IMR-90 (cell line): ENCODE data around the gene FRAS1. TPM values are rescaled to one million over a fixed set of nuclear protein-coding genes. Genes with fewer than 3 reads are reported as not detected.

Source experiments
- ATAC-seq: fragments of 200-7000 bp; cut with Tn5 transposase; 2 replicates; pipeline ENCODE4 v1.9.1; 2020; ENCODE audit warnings: low read depth, mild to moderate bottlenecking, moderate library complexity
- BruUV-seq: library from RNA; stranded (reverse); fragments of 400-500 nt; replicated peaks from 2 replicates; lab custom pipeline; 2021; lab: Mats Ljungman, UMichigan
- CTCF ChIA-PET: fragments of 300-600 bp; formaldehyde crosslinking; extraction: SDS; loops from one replicate; lab custom pipeline; 2021; ENCODE audit warnings: antibody characterized with exemption; lab: Yijun Ruan, JAX
- POLR2A ChIA-PET: fragments of 300-600 bp; sonication (Branson Sonifier 250); formaldehyde crosslinking; loops from one replicate; lab custom pipeline; 2022; ENCODE audit warnings: antibody characterized with exemption; ENCODE audit not compliant: unreplicated experiment; lab: Charles Lee
- DNase-seq: peaks from one replicate; pipeline ENCODE4 v3.0.0; 2013
- H2AFZ ChIP-seq: replicated peaks from 2 replicates; pipeline ENCODE3; 2013; ENCODE audit warnings: low read length, mild to moderate bottlenecking; ENCODE audit not compliant: poor library complexity
- H2AK5ac ChIP-seq: 2 replicates; pipeline ENCODE4 v1.6.1; 2013; ENCODE audit warnings: low read depth, low read length, inconsistent platforms
- H2AK9ac ChIP-seq: replicated peaks from 2 replicates; pipeline ENCODE3; 2013; ENCODE audit warnings: mild to moderate bottlenecking, low read depth, low read length, moderate library complexity; ENCODE audit not compliant: poor library complexity
- H2BK120ac ChIP-seq: 2 replicates; pipeline ENCODE4 v1.6.1; 2013; ENCODE audit warnings: low read depth, low read length, inconsistent platforms
- H2BK15ac ChIP-seq: 3 replicates; pipeline ENCODE4 v1.6.1; 2013; ENCODE audit warnings: low read depth, low read length, inconsistent platforms
- H2BK20ac ChIP-seq: 2 replicates; pipeline ENCODE4 v1.6.1; 2013; ENCODE audit warnings: low read depth, mild to moderate bottlenecking, inconsistent platforms, low read length, moderate library complexity
- H2BK5ac ChIP-seq: 2 replicates; pipeline ENCODE4 v1.6.1; 2013; ENCODE audit warnings: mild to moderate bottlenecking, low read depth, low read length, inconsistent platforms; ENCODE audit not compliant: poor library complexity, severe bottlenecking
- H3K14ac ChIP-seq: replicated peaks from 2 replicates; pipeline ENCODE4 v1.6.1; 2013; ENCODE audit warnings: low read depth, low read length, inconsistent platforms
- H3K18ac ChIP-seq: 2 replicates; pipeline ENCODE4 v1.6.1; 2013; ENCODE audit warnings: low read depth, low read length, control low read depth
- H3K23ac ChIP-seq: 2 replicates; pipeline ENCODE4 v1.6.1; 2013; ENCODE audit warnings: low read depth, low read length, inconsistent platforms
- H3K27ac ChIP-seq: 2 replicates; pipeline ENCODE4 v1.5.1; 2013; ENCODE audit warnings: mild to moderate bottlenecking, control low read depth, low read length; ENCODE audit not compliant: insufficient read depth
- H3K27me3 ChIP-seq: 2 replicates; pipeline ENCODE4 v1.6.1; 2013; ENCODE audit warnings: low read length; ENCODE audit not compliant: control insufficient read depth, insufficient read depth
- H3K36me3 ChIP-seq: 2 replicates; pipeline ENCODE4 v1.6.1; 2013; ENCODE audit warnings: low read length, mixed read lengths; ENCODE audit not compliant: control insufficient read depth, insufficient read depth
- H3K4ac ChIP-seq: 2 replicates; pipeline ENCODE4 v1.6.1; 2013; ENCODE audit warnings: low read depth, low read length, inconsistent platforms
- H3K4me1 ChIP-seq: 2 replicates; pipeline ENCODE4 v1.6.1; 2013; ENCODE audit warnings: low read length, mixed read lengths; ENCODE audit not compliant: control insufficient read depth, insufficient read depth
- H3K4me2 ChIP-seq: 2 replicates; pipeline ENCODE4 v1.6.1; 2013; ENCODE audit warnings: low read depth, mild to moderate bottlenecking, control low read depth, low read length, moderate library complexity
- H3K4me3 ChIP-seq: 2 replicates; pipeline ENCODE4 v1.5.1; 2013; ENCODE audit warnings: low read depth, mild to moderate bottlenecking, control low read depth, low read length, moderate library complexity; ENCODE audit not compliant: insufficient read depth
- H3K56ac ChIP-seq: 2 replicates; pipeline ENCODE4 v1.6.1; 2013; ENCODE audit warnings: low read length, inconsistent platforms; ENCODE audit not compliant: insufficient read depth; ENCODE audit errors: extremely low read depth
- H3K79me1 ChIP-seq, 2 experiments: 2 replicates each; pipeline ENCODE4 v1.6.1; 2013; ENCODE audit warnings: low read length in 2 of 2, inconsistent platforms in 1 of 2, low read depth in 1 of 2
- H3K9ac ChIP-seq: 2 replicates; pipeline ENCODE4 v1.6.1; 2013; ENCODE audit warnings: low read depth, low read length, control low read depth
- H3K9me1 ChIP-seq: 2 replicates; pipeline ENCODE4 v1.6.1; 2013; ENCODE audit warnings: low read length, inconsistent platforms; ENCODE audit not compliant: insufficient read depth
- H3K9me3 ChIP-seq: 2 replicates; pipeline ENCODE4 v1.6.1; 2013; ENCODE audit warnings: low read length; ENCODE audit not compliant: control insufficient read depth, insufficient read depth
- H4K20me1 ChIP-seq: 2 replicates; pipeline ENCODE4 v1.6.1; 2013; ENCODE audit warnings: low read length, inconsistent platforms; ENCODE audit not compliant: insufficient read depth
- H4K5ac ChIP-seq: 2 replicates; pipeline ENCODE4 v1.6.1; 2013; ENCODE audit warnings: mild to moderate bottlenecking, low read depth, low read length, control low read depth
- H4K8ac ChIP-seq, 2 experiments: 2 replicates each; pipeline ENCODE4 v1.6.1; 2013; ENCODE audit warnings: low read depth in 2 of 2, low read length in 2 of 2, control low read depth in 1 of 2, inconsistent platforms in 1 of 2
- H4K91ac ChIP-seq: 2 replicates; pipeline ENCODE4 v1.6.1; 2013; ENCODE audit warnings: low read depth, low read length, inconsistent platforms; ENCODE audit not compliant: insufficient read depth
- CHD1 ChIP-seq: IDR thresholded peaks from 2 replicates; pipeline ENCODE4 v1.6.1; 2012; ENCODE audit warnings: low read depth, low read length, improper control_type of control experiment
- CTCF ChIP-seq: conservative IDR thresholded peaks from 2 replicates; pipeline ENCODE4 v1.5.1; 2012; ENCODE audit warnings: mild to moderate bottlenecking, low read depth, low read length, improper control_type of control experiment
- FOS ChIP-seq: fragments of 150-350 bp; IDR thresholded peaks from 2 replicates; pipeline ENCODE4 v1.6.1; 2016; ENCODE audit warnings: low read depth, low read length
- NFE2L2 ChIP-seq: fragments of 150-350 bp; IDR thresholded peaks from 2 replicates; pipeline ENCODE4 v1.6.1; 2016; ENCODE audit warnings: low read depth, mild to moderate bottlenecking, low read length
- RAD21 ChIP-seq: IDR thresholded peaks from 2 replicates; pipeline ENCODE4 v1.6.1; 2012; ENCODE audit warnings: low read length, improper control_type of control experiment
- RCOR1 ChIP-seq: IDR thresholded peaks from 2 replicates; pipeline ENCODE4 v1.6.1; 2012; ENCODE audit warnings: mild to moderate bottlenecking, low read length, improper control_type of control experiment; ENCODE audit not compliant: insufficient replicate concordance
- RFX5 ChIP-seq: IDR thresholded peaks from 2 replicates; pipeline ENCODE4 v1.8.0; 2012; ENCODE audit warnings: low read depth, mild to moderate bottlenecking, low read length, moderate library complexity
- SMC3 ChIP-seq: fragments of 150-350 bp; IDR thresholded peaks from 2 replicates; pipeline ENCODE4 v1.6.1; 2016; ENCODE audit warnings: low read depth, mild to moderate bottlenecking, antibody characterized with exemption, low read length, moderate library complexity
- USF2 ChIP-seq: fragments of 150-350 bp; IDR thresholded peaks from 2 replicates; pipeline ENCODE4 v1.6.1; 2017; ENCODE audit warnings: mild to moderate bottlenecking, antibody characterized with exemption, low read length, low read depth
- dilution Hi-C: fragments of 300-500 bp; cut with HindIII; formaldehyde crosslinking; loops from one replicate; pipeline ENCODE4 v1.14.3; 2018; ENCODE audit warnings: low sequenced_read_pairs; ENCODE audit not compliant: unreplicated experiment
- in situ Hi-C: fragments of 300-500 bp; cut with MboI; formaldehyde crosslinking; loops from 3 replicates; pipeline ENCODE4 v1.14.3; 2019; ENCODE audit warnings: low sequenced_read_pairs, inconsistent platforms, mixed read lengths
- intact Hi-C: fragments of 100-400 bp; cut with micrococcal nuclease; formaldehyde crosslinking; loops from 2 replicates; pipeline ENCODE4 v1.10.0; 2022
- polyA plus RNA-seq, 3 experiments: library from polyadenylated mRNA; depleted of rRNA; stranded (reverse); fragments of >200 nt; gene quantifications; 2 replicates each; pipeline ENCODE4 v1.2.3, GENCODE V29; 2012; ENCODE audit warnings: low replicate concordance in 1 of 3
- total RNA-seq: library from RNA; depleted of rRNA; stranded (reverse); fragments of >200 nt; gene quantifications from 2 replicates; pipeline ENCODE4 v1.2.3, GENCODE V29; 2012

The FRAS1 gene
- total and polyA plus RNA-seq, 2 of the 4 experiments (the other 2 are of a cell fraction), result under 0.01 to 0.03 TPM

GRCh38 chr4:78386679-78387078 lies 329.6 kb downstream of the FRAS1 start:
- no peak for TF ChIP-seq CTCF
- TF ChIP-seq RAD21, result no peak
- TF ChIP-seq SMC3, result no peak
- TF ChIP-seq FOS, result no peak
- TF ChIP-seq CHD1, result no peak
- TF ChIP-seq RFX5, result no peak
- TF ChIP-seq NFE2L2, result no peak
- no peak for TF ChIP-seq RCOR1
- no peak for TF ChIP-seq USF2
- H3K14ac ChIP-seq, result no peak overlapping the region
- no peak overlapping the region for H4K5ac ChIP-seq
- dilution Hi-C loops, result no loop called here
- ATAC-seq (no peak), DNase-seq (no peak)
- H4K8ac ChIP-seq, result no peak overlapping the region
- no peak overlapping the region for H3K18ac ChIP-seq
- no peak overlapping the region for H4K91ac ChIP-seq
- H3K4ac ChIP-seq, result no peak overlapping the region
- intact Hi-C loops, result no loop called here
- H3K27me3 ChIP-seq, result no peaks in the 10 kb centered on the region; the same call in 1 of the 2 replicates
- no peak overlapping the region for H2BK20ac ChIP-seq
- no peak overlapping the region for H3K23ac ChIP-seq
- H2BK5ac ChIP-seq, result no peak overlapping the region
- POLR2A ChIA-PET, result no interaction called here
- H3K56ac ChIP-seq, result no peak overlapping the region
- no peak overlapping the region for H3K27ac ChIP-seq
- no peak overlapping the region for H3K9ac ChIP-seq
- no peaks in the 10 kb centered on the region for H3K9me1 ChIP-seq
- no TSS peak for BruUV-seq
- no peak overlapping the region for H3K4me2 ChIP-seq
- no peaks in the 10 kb centered on the region for H3K36me3 ChIP-seq
- no peak overlapping the region for H2BK120ac ChIP-seq
- H2AFZ ChIP-seq, result no peak overlapping the region
- H2AK5ac ChIP-seq, result no peak overlapping the region
- in situ Hi-C loops, result no loop called here
- CTCF ChIA-PET, result no interaction called here
- H2BK15ac ChIP-seq, result no peak overlapping the region
- no peaks in the 10 kb centered on the region for H3K9me3 ChIP-seq
- H3K4me3 ChIP-seq, result no peak overlapping the region
- H3K79me1 ChIP-seq, result no peaks in the 10 kb centered on the region
- no peak overlapping the region for H2AK9ac ChIP-seq
- no peaks in the 10 kb centered on the region for H3K4me1 ChIP-seq
- no peaks in the 10 kb centered on the region for H4K20me1 ChIP-seq
